CD4-positive, alpha-beta T cell treated with Interleukin-4 for 1 hour (primary cell): ENCODE measurements around the gene LARP1B.
"Not testable (repeated sequence)": the region's sequence is repeated elsewhere in the genome, so short reads cannot be mapped to it uniquely, and the experiment has no call there.

Experiments used
- DNase-seq, 2 donors: peaks; one replicate each; pipeline ENCODE4 v3.0.0-alpha.2; 2020 to 2022

Gene LARP1B

GRCh38 chr4:128228845-128229795, 168.0 kb downstream of the LARP1B start:
- DNase-seq = no peak

- no peak for DNase-seq
Measured at GRCh38 chr4:128232719-128233118, 171.6 kb downstream of the LARP1B start.

DNA sequence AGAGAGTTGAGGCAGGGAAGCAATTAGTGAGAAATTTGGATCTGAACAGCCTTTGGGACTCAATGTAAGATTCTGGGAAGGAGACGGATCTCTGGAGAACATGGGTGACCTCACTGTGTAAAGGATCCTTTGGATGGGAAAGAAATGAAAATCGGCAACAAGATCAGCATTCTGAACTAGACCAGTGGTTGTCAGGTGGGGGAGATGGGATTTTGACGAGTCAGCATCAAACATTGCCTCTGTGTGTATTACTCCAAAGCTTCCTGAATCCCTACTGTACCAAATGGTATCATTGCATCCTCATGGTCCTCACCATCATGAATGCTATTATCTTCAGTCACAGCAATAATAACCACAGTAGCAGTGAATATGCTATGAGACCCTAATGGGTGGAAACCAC, 173.7 kb downstream of the LARP1B start:
- no peak for DNase-seq

GRCh38 chr4:128241019-128241418, 179.9 kb downstream of the LARP1B start:
- DNase-seq = no peak

DNA sequence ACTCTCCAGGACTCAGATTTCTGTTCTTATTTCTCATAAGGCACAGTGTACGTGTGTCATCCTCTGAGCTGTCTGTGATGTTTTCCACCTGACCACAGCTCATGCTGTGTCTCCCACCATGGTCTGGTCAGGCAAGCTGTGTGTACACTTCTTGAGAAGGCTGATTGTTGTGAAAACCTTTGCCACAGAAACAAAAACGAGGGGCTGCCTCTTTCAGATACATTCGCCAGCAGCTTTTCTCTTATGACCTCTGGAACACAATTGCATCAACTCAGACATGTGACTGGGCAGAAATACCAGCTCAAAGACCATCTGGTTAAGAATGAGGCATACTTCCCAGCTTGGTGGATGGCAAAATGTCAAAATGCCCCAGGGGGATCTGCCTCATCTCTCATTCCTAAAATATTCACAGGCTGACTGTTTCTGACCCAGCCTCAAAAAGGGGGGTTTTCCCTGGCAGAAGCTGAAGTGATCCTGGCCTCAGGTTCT, 180.4 kb downstream of the LARP1B start:
- no peak for DNase-seq

DNA sequence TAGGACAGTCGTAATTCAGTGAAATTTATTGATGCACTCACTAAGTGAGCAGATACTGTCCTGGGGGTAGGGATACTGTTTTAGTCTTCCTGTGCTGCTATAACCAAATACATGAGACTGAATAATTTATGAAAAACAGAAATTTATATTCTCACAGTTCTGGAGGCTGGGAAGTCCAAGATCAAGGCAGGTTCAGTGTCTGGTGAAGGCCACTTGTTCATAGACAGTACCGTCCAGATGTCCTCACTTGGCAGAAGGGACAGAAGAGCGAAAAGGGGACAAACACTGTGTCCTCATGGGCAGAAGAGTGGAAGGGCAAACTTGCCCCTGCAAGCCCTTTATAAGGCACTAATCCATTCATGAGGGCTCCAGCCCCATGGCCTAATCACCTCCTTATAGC, 180.9 kb downstream of the LARP1B start:
- no peak for DNase-seq

GRCh38 chr4:128242601-128243000, 181.5 kb downstream of the LARP1B start:
- no peak for DNase-seq

DNA sequence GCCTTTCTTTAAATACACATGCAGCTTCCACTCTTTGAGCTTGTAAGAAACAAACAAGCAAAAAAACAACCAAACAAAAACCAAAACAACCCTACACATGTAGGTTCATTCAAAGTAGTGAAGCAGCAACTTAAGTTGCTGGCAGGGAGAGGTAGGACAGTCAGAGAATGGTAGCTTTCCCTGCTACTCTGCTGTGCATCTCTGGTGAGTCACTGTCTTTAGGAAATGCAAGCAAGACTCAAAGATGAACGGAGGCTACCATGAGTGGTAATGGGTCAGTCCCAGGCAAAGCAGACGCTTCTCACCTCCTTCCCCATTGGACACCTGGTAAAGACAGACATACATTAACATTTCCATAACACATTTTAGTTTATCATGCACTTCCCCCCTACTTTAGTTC, 183.3 kb downstream of the LARP1B start:
- DNase-seq = no peak

GRCh38 chr4:128245391-128245790, 184.3 kb downstream of the LARP1B start:
- DNase-seq = not testable (repeated sequence)

DNA sequence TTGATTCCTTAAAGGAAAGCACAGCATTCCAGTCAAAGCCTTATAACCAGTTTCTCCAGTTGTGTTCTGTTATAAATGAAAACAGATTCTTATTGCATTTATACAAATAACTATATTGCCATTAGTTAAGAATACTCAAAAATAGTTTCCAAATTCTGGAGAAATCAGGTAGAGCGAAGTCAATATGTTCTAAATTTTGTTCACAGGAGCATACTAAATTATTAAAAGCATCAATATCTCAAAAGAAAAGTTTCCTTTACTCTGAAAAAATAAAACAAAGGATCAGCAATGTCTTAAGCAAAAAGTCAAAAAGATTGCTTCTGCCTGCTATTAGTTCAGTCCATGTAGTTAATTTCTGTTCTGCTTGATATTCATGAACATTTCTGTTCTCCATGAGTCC, 186.8 kb downstream of the LARP1B start:
- DNase-seq = no peak

- no peak for DNase-seq
Measured at GRCh38 chr4:128249787-128250668, 188.9 kb downstream of the LARP1B start.

GRCh38 chr4:128255906-128256305, 194.8 kb downstream of the LARP1B start:
- no peak for DNase-seq

GRCh38 chr4:128256539-128256938, 195.4 kb downstream of the LARP1B start:
- DNase-seq = no peak

DNA sequence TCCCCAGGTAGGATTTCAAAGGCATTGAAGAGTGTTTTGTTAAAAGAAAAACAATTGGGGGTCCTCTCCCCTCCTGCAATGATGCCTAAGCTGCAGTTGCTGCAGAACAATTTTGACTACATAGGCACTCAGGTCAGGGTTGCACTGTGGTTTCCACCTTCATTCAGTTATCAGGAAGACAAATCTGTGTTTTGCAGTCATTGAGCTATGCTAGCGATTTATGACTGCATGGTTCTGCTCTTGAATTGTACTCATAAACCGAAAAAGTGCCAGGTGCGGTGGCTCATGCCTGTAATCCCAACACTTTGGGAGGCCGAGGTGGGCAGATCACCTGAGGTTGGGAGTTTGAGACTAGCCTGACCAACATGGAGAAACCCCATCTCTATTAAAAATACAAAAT, 197.1 kb downstream of the LARP1B start:
- DNase-seq = not testable (repeated sequence)

DNA sequence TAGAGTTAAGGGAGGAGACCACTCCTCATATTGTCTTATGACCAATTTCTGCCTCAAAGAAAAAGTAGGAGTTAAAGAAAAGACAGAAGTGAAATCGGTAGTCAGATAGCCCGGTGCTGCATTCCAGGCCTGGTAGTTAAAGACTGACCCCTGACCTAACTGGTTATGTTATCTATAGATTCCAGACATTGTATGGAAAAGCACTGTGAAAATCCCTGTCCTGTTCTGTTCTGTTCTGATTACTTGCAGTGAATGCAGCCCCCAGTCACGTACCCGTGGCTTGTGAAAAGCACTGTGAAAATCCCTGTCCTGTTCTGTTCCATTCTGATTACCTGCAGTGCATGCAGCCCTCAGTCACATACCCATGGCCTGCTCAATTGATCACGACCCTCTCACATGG, 198.8 kb downstream of the LARP1B start:
- not testable (repeated sequence) for DNase-seq
